ENCODE measurements around the gene RNF14. TPM values are rescaled to one million over a fixed set of nuclear protein-coding genes. Genes with fewer than 3 reads are reported as not detected.
"Not testable (repeated sequence)": the region's sequence is repeated elsewhere in the genome, so short reads cannot be mapped to it uniquely, and the experiment has no call there.

Gene RNF14
- total RNA-seq, 1 experiment from 2014 or later: 72.1 TPM

- Histone ChIP-seq H3K27ac (ENCODE audit: low read length) (no peak overlapping the region), H3K4me3 (ENCODE audit: low read depth in 2 of 2, low read length in 2 of 2) (no peak overlapping the region), H3K9me3 (ENCODE audit: control insufficient read depth, insufficient read depth, low read depth, low read length) (no peaks in the 10 kb centered on the region), H3K27me3 (ENCODE audit: control insufficient read depth, insufficient read depth, low read length) (no peaks in the 10 kb centered on the region), H3K36me3 (ENCODE audit: control insufficient read depth, insufficient read depth, low read length) (no peaks in the 10 kb centered on the region), H3K4me1 (ENCODE audit: control insufficient read depth, insufficient read depth, low read length) (no peaks in the 10 kb centered on the region)
- no peak for DNase-seq (ENCODE audit: low read depth, low spot score)
- TF ChIP-seq POLR2AphosphoS5 (IDR thresholded peaks at IDR 0.05; ENCODE audit: low read depth, low read length) (no peak), SIN3A (IDR thresholded peaks at IDR 0.05; ENCODE audit: borderline replicate concordance, insufficient read depth, low read depth, low read length) (no peak), TCF7L2 (IDR thresholded peaks at IDR 0.05; ENCODE audit: low read depth, low read length) (no peak), REST (IDR thresholded peaks at IDR 0.05; ENCODE audit: insufficient read depth in 1 of 2, low read depth in 2 of 2, low read length in 1 of 2) (no peak)
- TF ChIP-seq, protein P1, sequence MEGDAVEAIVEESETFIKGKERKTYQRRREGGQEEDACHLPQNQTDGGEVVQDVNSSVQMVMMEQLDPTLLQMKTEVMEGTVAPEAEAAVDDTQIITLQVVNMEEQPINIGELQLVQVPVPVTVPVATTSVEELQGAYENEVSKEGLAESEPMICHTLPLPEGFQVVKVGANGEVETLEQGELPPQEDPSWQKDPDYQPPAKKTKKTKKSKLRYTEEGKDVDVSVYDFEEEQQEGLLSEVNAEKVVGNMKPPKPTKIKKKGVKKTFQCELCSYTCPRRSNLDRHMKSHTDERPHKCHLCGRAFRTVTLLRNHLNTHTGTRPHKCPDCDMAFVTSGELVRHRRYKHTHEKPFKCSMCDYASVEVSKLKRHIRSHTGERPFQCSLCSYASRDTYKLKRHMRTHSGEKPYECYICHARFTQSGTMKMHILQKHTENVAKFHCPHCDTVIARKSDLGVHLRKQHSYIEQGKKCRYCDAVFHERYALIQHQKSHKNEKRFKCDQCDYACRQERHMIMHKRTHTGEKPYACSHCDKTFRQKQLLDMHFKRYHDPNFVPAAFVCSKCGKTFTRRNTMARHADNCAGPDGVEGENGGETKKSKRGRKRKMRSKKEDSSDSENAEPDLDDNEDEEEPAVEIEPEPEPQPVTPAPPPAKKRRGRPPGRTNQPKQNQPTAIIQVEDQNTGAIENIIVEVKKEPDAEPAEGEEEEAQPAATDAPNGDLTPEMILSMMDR (IDR thresholded peaks at IDR 0.05): no peak
- ATAC-seq: no peak
- in situ Hi-C loops (cut with HindIII; ENCODE audit: low pct_unique_long_range_greater_than_20kb, low sequenced_read_pairs) (no loop called here), intact Hi-C loops (cut with micrococcal nuclease; ENCODE audit: unreplicated experiment) (no loop called here)
- ChIA-PET POLR2A (no interaction called here), CTCF (no interaction called here)
- BruUV-seq (replicated peaks): no TSS peak
These were observed 64.1 kb downstream of the RNF14 start for GRCh38 chr5:142032747-142033631.

DNA sequence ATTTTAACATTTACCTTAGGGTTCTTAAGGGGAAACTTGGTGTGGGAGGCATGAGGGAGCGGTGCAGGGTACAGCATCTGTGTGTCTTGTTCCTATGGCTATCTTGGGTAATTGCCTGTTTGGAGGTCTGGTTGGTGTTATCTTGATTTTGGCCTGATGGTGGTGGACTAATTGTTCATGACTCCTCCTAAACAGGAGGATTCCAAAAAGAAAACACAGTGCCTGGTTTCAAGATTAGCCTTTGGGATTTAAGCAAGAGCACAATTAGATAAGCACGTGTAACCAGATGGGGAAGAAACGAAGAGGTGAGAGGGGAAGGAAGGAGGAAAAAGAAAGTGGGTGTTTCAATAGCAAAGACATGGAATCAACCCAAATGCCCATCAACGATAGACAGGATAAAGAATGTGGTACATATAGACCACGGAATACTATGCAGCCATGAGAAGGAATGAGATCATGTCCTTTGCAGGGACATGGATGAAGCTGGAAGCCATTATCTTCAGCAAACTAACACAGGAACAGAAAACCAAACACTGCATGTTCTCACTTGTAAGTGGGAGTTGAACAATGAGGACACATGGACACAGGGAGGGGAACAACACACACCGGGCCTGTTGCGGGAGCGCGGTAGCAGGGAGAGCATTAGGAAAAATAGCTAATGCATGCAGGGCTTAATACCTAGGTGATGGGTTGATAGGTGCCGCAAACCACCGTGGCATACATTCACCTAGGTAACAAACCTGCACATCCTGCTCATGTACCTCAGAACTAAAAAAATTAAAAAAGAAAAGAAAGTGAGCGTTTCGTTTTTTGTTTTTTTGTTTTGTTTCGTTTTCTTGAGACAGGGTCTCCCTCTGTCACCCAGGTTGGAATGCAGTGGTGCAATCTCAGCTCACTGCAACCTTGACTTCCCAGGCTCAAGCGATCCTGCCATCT is 65.0 kb downstream of the RNF14 start:
- intact Hi-C loops (cut with micrococcal nuclease; ENCODE audit: unreplicated experiment); ATAC-seq; in situ Hi-C loops (cut with HindIII; ENCODE audit: low pct_unique_long_range_greater_than_20kb, low sequenced_read_pairs); H3K9me3 ChIP-seq (ENCODE audit: control insufficient read depth, insufficient read depth, low read depth, low read length); CTCF ChIA-PET; H3K4me3 ChIP-seq (ENCODE audit: low read depth in 2 of 2, low read length in 2 of 2); DNase-seq (ENCODE audit: low read depth, low spot score); H3K4me1 ChIP-seq (ENCODE audit: control insufficient read depth, insufficient read depth, low read length); POLR2A ChIA-PET; BruUV-seq (replicated peaks); H3K27me3 ChIP-seq (ENCODE audit: control insufficient read depth, insufficient read depth, low read length); H3K36me3 ChIP-seq (ENCODE audit: control insufficient read depth, insufficient read depth, low read length); H3K27ac ChIP-seq (ENCODE audit: low read length): not testable (repeated sequence)
